HepG2 (cell line): Measurements from ENCODE around the gene TYMP. TPM values are rescaled to one million over a fixed set of nuclear protein-coding genes. Genes with fewer than 3 reads are reported as not detected.

Experiments used
- GTF3A ChIP-seq: sonication (generic); formaldehyde crosslinking; conservative IDR thresholded peaks from 2 replicates; pipeline ENCODE4 v1.4.0; 2020; ENCODE audit warnings: mild to moderate bottlenecking, missing genetic modification reagents
- HDAC6 ChIP-seq: fragments of 200-600 bp; sonication (generic); IDR thresholded peaks from 2 replicates; pipeline ENCODE4 v1.7.0; 2017; ENCODE audit warnings: mild to moderate bottlenecking, antibody characterized with exemption, low read length, low read depth
- HNF4A ChIP-seq: sonication (generic); formaldehyde crosslinking; IDR thresholded peaks from 2 replicates; pipeline ENCODE4 v1.4.0; 2020; ENCODE audit warnings: missing genetic modification reagents
- HNRNPL ChIP-seq: fragments of 200-400 bp; formaldehyde crosslinking; IDR thresholded peaks from 2 replicates; pipeline ENCODE4 v1.6.1; 2017; ENCODE audit warnings: mild to moderate bottlenecking, low read depth, low read length
- IKZF1 ChIP-seq: fragments of 450-650 bp; IDR thresholded peaks from 2 replicates; pipeline ENCODE4 v1.7.1; 2016
- KLF16 ChIP-seq, 2 experiments: sonication (generic) in 1 of 2; formaldehyde crosslinking in 1 of 2; IDR thresholded peaks; 2 replicates each; pipeline versions ENCODE4 v1.6.1 to v1.8.0; 2016 to 2023; ENCODE audit warnings: missing genetic modification reagents in 2 of 2, missing compliant biosample characterization in 1 of 2
- MTA3 ChIP-seq: sonication (generic); formaldehyde crosslinking; IDR thresholded peaks from 2 replicates; pipeline ENCODE4 v1.4.0; 2020; ENCODE audit warnings: missing genetic modification reagents
- MYNN ChIP-seq: sonication (generic); formaldehyde crosslinking; IDR thresholded peaks from 2 replicates; pipeline ENCODE4 v1.4.0; 2020; ENCODE audit warnings: mild to moderate bottlenecking, low read depth, missing genetic modification reagents
- PHB2 ChIP-seq: fragments of 450-650 bp; IDR thresholded peaks from 2 replicates; pipeline ENCODE4 v1.6.1; 2018; ENCODE audit not compliant: partially characterized antibody
- SP140L ChIP-seq: sonication (generic); formaldehyde crosslinking; IDR thresholded peaks from 2 replicates; pipeline ENCODE4 v1.4.0; 2020; ENCODE audit warnings: missing genetic modification reagents, borderline replicate concordance
- THAP8 ChIP-seq: sonication (generic); formaldehyde crosslinking; IDR thresholded peaks from 2 replicates; pipeline ENCODE4 v1.5.1; 2020; ENCODE audit warnings: missing genetic modification reagents, mild to moderate bottlenecking, borderline replicate concordance
- ZBTB26 ChIP-seq: IDR thresholded peaks from 2 replicates; pipeline ENCODE4 v1.6.1; 2016; ENCODE audit warnings: missing compliant biosample characterization, missing genetic modification reagents, borderline replicate concordance
- ZNF18 ChIP-seq: sonication (generic); formaldehyde crosslinking; IDR thresholded peaks from 2 replicates; pipeline ENCODE4 v1.8.0; 2022; ENCODE audit warnings: mild to moderate bottlenecking, missing genetic modification reagents; ENCODE audit not compliant: insufficient replicate concordance
- ZNF343 ChIP-seq: sonication (generic); formaldehyde crosslinking; IDR thresholded peaks from 2 replicates; pipeline ENCODE4 v1.4.0; 2020; ENCODE audit warnings: mild to moderate bottlenecking, missing genetic modification reagents
- ZNF44 ChIP-seq: sonication (generic); formaldehyde crosslinking; IDR thresholded peaks from 2 replicates; pipeline ENCODE4 v1.5.1; 2020; ENCODE audit warnings: mild to moderate bottlenecking, missing genetic modification reagents
- ZNF552 ChIP-seq: sonication (generic); formaldehyde crosslinking; IDR thresholded peaks from 2 replicates; pipeline ENCODE4 v1.9.0; 2022; ENCODE audit warnings: missing genetic modification reagents, mild to moderate bottlenecking, borderline replicate concordance
- ZNF629 ChIP-seq: sonication (generic); formaldehyde crosslinking; conservative IDR thresholded peaks from 2 replicates; pipeline ENCODE4 v1.5.0; 2020; ENCODE audit warnings: missing genetic modification reagents
- ZNF709 ChIP-seq: sonication (generic); formaldehyde crosslinking; IDR thresholded peaks from 2 replicates; pipeline ENCODE4 v1.5.0; 2020; ENCODE audit warnings: mild to moderate bottlenecking, missing genetic modification reagents
- ZSCAN20 ChIP-seq: sonication (generic); formaldehyde crosslinking; IDR thresholded peaks from 2 replicates; pipeline ENCODE4 v1.4.0; 2020; ENCODE audit warnings: missing genetic modification reagents, mild to moderate bottlenecking, borderline replicate concordance
- polyA plus RNA-seq, 8 experiments: library from polyadenylated mRNA; depleted of rRNA in 3 of 8; stranded (reverse) in 7 of 8; unstranded in 1 of 8; fragments of >200 nt; fragmentation: Illumina TruSeq in 4 of 8; extraction: Trizol in 4 of 8; gene quantifications; 2 replicates each; pipeline versions ENCODE4 v1.2.1 to v1.2.3, GENCODE V29; 2011 to 2016; ENCODE audit warnings: low read depth in 4 of 8, missing spikeins in 1 of 8, mixed read lengths in 1 of 8; ENCODE audit not compliant: insufficient read depth in 1 of 8
- total RNA-seq, 5 experiments: library from RNA; depleted of rRNA; stranded (reverse); fragments of >200 nt; fragmentation: Illumina TruSeq; extraction: Trizol; gene quantifications; 2 replicates each; pipeline ENCODE4 v1.2.3, GENCODE V29; 2016; ENCODE audit warnings: low read depth in 1 of 5
- TF ChIP-seq, protein P1 (sequence below): sonication (generic); formaldehyde crosslinking; IDR thresholded peaks from 2 replicates; pipeline ENCODE4 v1.8.0; 2023; ENCODE audit warnings: mild to moderate bottlenecking, missing genetic modification reagents
- TF ChIP-seq, protein P2 (sequence below): IDR thresholded peaks from 2 replicates; pipeline ENCODE4 v1.4.0; 2020; ENCODE audit warnings: mild to moderate bottlenecking, missing genetic modification reagents

TYMP gene
- total and polyA plus RNA-seq, 2 of the 13 experiments (the other 11 are each of a cell fraction or from before 2014, with no cell fraction given): 3.9 to 4.3 TPM

- TF ChIP-seq, protein P1, sequence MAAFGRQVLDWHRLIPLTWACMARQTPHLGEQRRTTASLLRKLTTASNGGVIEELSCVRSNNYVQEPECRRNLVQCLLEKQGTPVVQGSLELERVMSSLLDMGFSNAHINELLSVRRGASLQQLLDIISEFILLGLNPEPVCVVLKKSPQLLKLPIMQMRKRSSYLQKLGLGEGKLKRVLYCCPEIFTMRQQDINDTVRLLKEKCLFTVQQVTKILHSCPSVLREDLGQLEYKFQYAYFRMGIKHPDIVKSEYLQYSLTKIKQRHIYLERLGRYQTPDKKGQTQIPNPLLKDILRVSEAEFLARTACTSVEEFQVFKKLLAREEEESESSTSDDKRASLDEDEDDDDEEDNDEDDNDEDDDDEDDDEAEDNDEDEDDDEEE (CRISPR knock-in tag): no peak
- no peak for TF ChIP-seq GTF3A (CRISPR knock-in tag)
- no peak for TF ChIP-seq THAP8 (CRISPR knock-in tag)
- TF ChIP-seq HNRNPL: no peak
- no peak for TF ChIP-seq MYNN
- no peak for TF ChIP-seq MTA3 (CRISPR knock-in tag)
- no peak for TF ChIP-seq ZNF629 (CRISPR knock-in tag)
- no peak for TF ChIP-seq HDAC6
- TF ChIP-seq SP140L (CRISPR knock-in tag): no peak
- no peak for TF ChIP-seq ZSCAN20 (CRISPR knock-in tag)
- TF ChIP-seq ZNF44: no peak
- peak; percentile 7 for TF ChIP-seq ZNF18
- peak; percentile 74; the same call in 1 of the 2 replicates for TF ChIP-seq HNF4A
- TF ChIP-seq, protein P2, sequence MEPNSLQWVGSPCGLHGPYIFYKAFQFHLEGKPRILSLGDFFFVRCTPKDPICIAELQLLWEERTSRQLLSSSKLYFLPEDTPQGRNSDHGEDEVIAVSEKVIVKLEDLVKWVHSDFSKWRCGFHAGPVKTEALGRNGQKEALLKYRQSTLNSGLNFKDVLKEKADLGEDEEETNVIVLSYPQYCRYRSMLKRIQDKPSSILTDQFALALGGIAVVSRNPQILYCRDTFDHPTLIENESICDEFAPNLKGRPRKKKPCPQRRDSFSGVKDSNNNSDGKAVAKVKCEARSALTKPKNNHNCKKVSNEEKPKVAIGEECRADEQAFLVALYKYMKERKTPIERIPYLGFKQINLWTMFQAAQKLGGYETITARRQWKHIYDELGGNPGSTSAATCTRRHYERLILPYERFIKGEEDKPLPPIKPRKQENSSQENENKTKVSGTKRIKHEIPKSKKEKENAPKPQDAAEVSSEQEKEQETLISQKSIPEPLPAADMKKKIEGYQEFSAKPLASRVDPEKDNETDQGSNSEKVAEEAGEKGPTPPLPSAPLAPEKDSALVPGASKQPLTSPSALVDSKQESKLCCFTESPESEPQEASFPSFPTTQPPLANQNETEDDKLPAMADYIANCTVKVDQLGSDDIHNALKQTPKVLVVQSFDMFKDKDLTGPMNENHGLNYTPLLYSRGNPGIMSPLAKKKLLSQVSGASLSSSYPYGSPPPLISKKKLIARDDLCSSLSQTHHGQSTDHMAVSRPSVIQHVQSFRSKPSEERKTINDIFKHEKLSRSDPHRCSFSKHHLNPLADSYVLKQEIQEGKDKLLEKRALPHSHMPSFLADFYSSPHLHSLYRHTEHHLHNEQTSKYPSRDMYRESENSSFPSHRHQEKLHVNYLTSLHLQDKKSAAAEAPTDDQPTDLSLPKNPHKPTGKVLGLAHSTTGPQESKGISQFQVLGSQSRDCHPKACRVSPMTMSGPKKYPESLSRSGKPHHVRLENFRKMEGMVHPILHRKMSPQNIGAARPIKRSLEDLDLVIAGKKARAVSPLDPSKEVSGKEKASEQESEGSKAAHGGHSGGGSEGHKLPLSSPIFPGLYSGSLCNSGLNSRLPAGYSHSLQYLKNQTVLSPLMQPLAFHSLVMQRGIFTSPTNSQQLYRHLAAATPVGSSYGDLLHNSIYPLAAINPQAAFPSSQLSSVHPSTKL (CRISPR knock-in tag): no peak
- no peak for TF ChIP-seq PHB2
- no peak for TF ChIP-seq KLF16 (CRISPR knock-in tag; IDR thresholded peaks at IDR 0.05)
- TF ChIP-seq ZNF709 (CRISPR knock-in tag): no peak
- no peak for TF ChIP-seq ZNF552 (CRISPR knock-in tag)
- no peak for TF ChIP-seq ZBTB26 (CRISPR knock-in tag)
- TF ChIP-seq IKZF1: no peak
- TF ChIP-seq ZNF343 (CRISPR knock-in tag): no peak
Measured at GRCh38 chr22:50524676-50525103, 5.1 kb downstream of the TYMP start (continued).
